IMR-90 (cell line): ENCODE measurements around the gene SPAST. TPM values are rescaled to one million over a fixed set of nuclear protein-coding genes. Genes with fewer than 3 reads are reported as not detected.
"Not testable (repeated sequence)": the region's sequence is repeated elsewhere in the genome, so short reads cannot be mapped to it uniquely, and the experiment has no call there.

Experiments used
- ATAC-seq: fragments of 200-7000 bp; cut with Tn5 transposase; 2 replicates; pipeline ENCODE4 v1.9.1; 2020; ENCODE audit warnings: low read depth, mild to moderate bottlenecking, moderate library complexity
- BruUV-seq: library from RNA; stranded (reverse); fragments of 400-500 nt; replicated peaks from 2 replicates; lab custom pipeline; 2021; lab: Mats Ljungman, UMichigan
- CTCF ChIA-PET: fragments of 300-600 bp; formaldehyde crosslinking; extraction: SDS; loops from one replicate; lab custom pipeline; 2021; ENCODE audit warnings: antibody characterized with exemption; lab: Yijun Ruan, JAX
- POLR2A ChIA-PET: fragments of 300-600 bp; sonication (Branson Sonifier 250); formaldehyde crosslinking; loops from one replicate; lab custom pipeline; 2022; ENCODE audit warnings: antibody characterized with exemption; ENCODE audit not compliant: unreplicated experiment; lab: Charles Lee
- DNase-seq: peaks from one replicate; pipeline ENCODE4 v3.0.0; 2013
- H2AFZ ChIP-seq: replicated peaks from 2 replicates; pipeline ENCODE3; 2013; ENCODE audit warnings: low read length, mild to moderate bottlenecking; ENCODE audit not compliant: poor library complexity
- H2AK5ac ChIP-seq: 2 replicates; pipeline ENCODE4 v1.6.1; 2013; ENCODE audit warnings: low read depth, low read length, inconsistent platforms
- H2AK9ac ChIP-seq: replicated peaks from 2 replicates; pipeline ENCODE3; 2013; ENCODE audit warnings: mild to moderate bottlenecking, low read depth, low read length, moderate library complexity; ENCODE audit not compliant: poor library complexity
- H2BK120ac ChIP-seq: 2 replicates; pipeline ENCODE4 v1.6.1; 2013; ENCODE audit warnings: low read depth, low read length, inconsistent platforms
- H2BK15ac ChIP-seq: 3 replicates; pipeline ENCODE4 v1.6.1; 2013; ENCODE audit warnings: low read depth, low read length, inconsistent platforms
- H2BK20ac ChIP-seq: 2 replicates; pipeline ENCODE4 v1.6.1; 2013; ENCODE audit warnings: low read depth, mild to moderate bottlenecking, inconsistent platforms, low read length, moderate library complexity
- H2BK5ac ChIP-seq: 2 replicates; pipeline ENCODE4 v1.6.1; 2013; ENCODE audit warnings: mild to moderate bottlenecking, low read depth, low read length, inconsistent platforms; ENCODE audit not compliant: poor library complexity, severe bottlenecking
- H3K14ac ChIP-seq: replicated peaks from 2 replicates; pipeline ENCODE4 v1.6.1; 2013; ENCODE audit warnings: low read depth, low read length, inconsistent platforms
- H3K18ac ChIP-seq: 2 replicates; pipeline ENCODE4 v1.6.1; 2013; ENCODE audit warnings: low read depth, low read length, control low read depth
- H3K23ac ChIP-seq: 2 replicates; pipeline ENCODE4 v1.6.1; 2013; ENCODE audit warnings: low read depth, low read length, inconsistent platforms
- H3K27ac ChIP-seq: 2 replicates; pipeline ENCODE4 v1.5.1; 2013; ENCODE audit warnings: mild to moderate bottlenecking, control low read depth, low read length; ENCODE audit not compliant: insufficient read depth
- H3K27me3 ChIP-seq: 2 replicates; pipeline ENCODE4 v1.6.1; 2013; ENCODE audit warnings: low read length; ENCODE audit not compliant: control insufficient read depth, insufficient read depth
- H3K36me3 ChIP-seq: 2 replicates; pipeline ENCODE4 v1.6.1; 2013; ENCODE audit warnings: low read length, mixed read lengths; ENCODE audit not compliant: control insufficient read depth, insufficient read depth
- H3K4ac ChIP-seq: 2 replicates; pipeline ENCODE4 v1.6.1; 2013; ENCODE audit warnings: low read depth, low read length, inconsistent platforms
- H3K4me1 ChIP-seq: 2 replicates; pipeline ENCODE4 v1.6.1; 2013; ENCODE audit warnings: low read length, mixed read lengths; ENCODE audit not compliant: control insufficient read depth, insufficient read depth
- H3K4me2 ChIP-seq: 2 replicates; pipeline ENCODE4 v1.6.1; 2013; ENCODE audit warnings: low read depth, mild to moderate bottlenecking, control low read depth, low read length, moderate library complexity
- H3K4me3 ChIP-seq: 2 replicates; pipeline ENCODE4 v1.5.1; 2013; ENCODE audit warnings: low read depth, mild to moderate bottlenecking, control low read depth, low read length, moderate library complexity; ENCODE audit not compliant: insufficient read depth
- H3K56ac ChIP-seq: 2 replicates; pipeline ENCODE4 v1.6.1; 2013; ENCODE audit warnings: low read length, inconsistent platforms; ENCODE audit not compliant: insufficient read depth; ENCODE audit errors: extremely low read depth
- H3K79me1 ChIP-seq, 2 experiments: 2 replicates each; pipeline ENCODE4 v1.6.1; 2013; ENCODE audit warnings: low read length in 2 of 2, inconsistent platforms in 1 of 2, low read depth in 1 of 2
- H3K9ac ChIP-seq: 2 replicates; pipeline ENCODE4 v1.6.1; 2013; ENCODE audit warnings: low read depth, low read length, control low read depth
- H3K9me1 ChIP-seq: 2 replicates; pipeline ENCODE4 v1.6.1; 2013; ENCODE audit warnings: low read length, inconsistent platforms; ENCODE audit not compliant: insufficient read depth
- H3K9me3 ChIP-seq: 2 replicates; pipeline ENCODE4 v1.6.1; 2013; ENCODE audit warnings: low read length; ENCODE audit not compliant: control insufficient read depth, insufficient read depth
- H4K20me1 ChIP-seq: 2 replicates; pipeline ENCODE4 v1.6.1; 2013; ENCODE audit warnings: low read length, inconsistent platforms; ENCODE audit not compliant: insufficient read depth
- H4K5ac ChIP-seq: 2 replicates; pipeline ENCODE4 v1.6.1; 2013; ENCODE audit warnings: mild to moderate bottlenecking, low read depth, low read length, control low read depth
- H4K8ac ChIP-seq, 2 experiments: 2 replicates each; pipeline ENCODE4 v1.6.1; 2013; ENCODE audit warnings: low read depth in 2 of 2, low read length in 2 of 2, control low read depth in 1 of 2, inconsistent platforms in 1 of 2
- H4K91ac ChIP-seq: 2 replicates; pipeline ENCODE4 v1.6.1; 2013; ENCODE audit warnings: low read depth, low read length, inconsistent platforms; ENCODE audit not compliant: insufficient read depth
- BHLHE40 ChIP-seq: fragments of 150-350 bp; IDR thresholded peaks from 2 replicates; pipeline ENCODE4 v1.6.1; 2016; ENCODE audit warnings: mild to moderate bottlenecking, low read depth, low read length
- FOS ChIP-seq: fragments of 150-350 bp; IDR thresholded peaks from 2 replicates; pipeline ENCODE4 v1.6.1; 2016; ENCODE audit warnings: low read depth, low read length
- MAZ ChIP-seq: IDR thresholded peaks from 2 replicates; pipeline ENCODE4 v1.6.1; 2012; ENCODE audit warnings: low read depth, mild to moderate bottlenecking, low read length, improper control_type of control experiment, moderate library complexity, borderline replicate concordance
- MXI1 ChIP-seq: IDR thresholded peaks from 2 replicates; pipeline ENCODE4 v1.6.1; 2012; ENCODE audit warnings: low read depth, mild to moderate bottlenecking, low read length, moderate library complexity, borderline replicate concordance
- WGBS, 2 experiments: methylation state at CpG; one replicate each; pipeline versions ENCODE4 v1.1.5 to v1.1.7; 2013; ENCODE audit warnings: missing lambda C conversion rate in 2 of 2; ENCODE audit not compliant: insufficient read length in 1 of 2; ENCODE audit errors: extremely low coverage in 2 of 2; 5-methylcytosine and 5-hydroxymethylcytosine counted together
- dilution Hi-C: fragments of 300-500 bp; cut with HindIII; formaldehyde crosslinking; loops from one replicate; pipeline ENCODE4 v1.14.3; 2018; ENCODE audit warnings: low sequenced_read_pairs; ENCODE audit not compliant: unreplicated experiment
- in situ Hi-C: fragments of 300-500 bp; cut with MboI; formaldehyde crosslinking; loops from 3 replicates; pipeline ENCODE4 v1.14.3; 2019; ENCODE audit warnings: low sequenced_read_pairs, inconsistent platforms, mixed read lengths
- intact Hi-C: fragments of 100-400 bp; cut with micrococcal nuclease; formaldehyde crosslinking; loops from 2 replicates; pipeline ENCODE4 v1.10.0; 2022
- polyA plus RNA-seq, 3 experiments: library from polyadenylated mRNA; depleted of rRNA; stranded (reverse); fragments of >200 nt; gene quantifications; 2 replicates each; pipeline ENCODE4 v1.2.3, GENCODE V29; 2012; ENCODE audit warnings: low replicate concordance in 1 of 3
- total RNA-seq: library from RNA; depleted of rRNA; stranded (reverse); fragments of >200 nt; gene quantifications from 2 replicates; pipeline ENCODE4 v1.2.3, GENCODE V29; 2012

The SPAST gene
- total and polyA plus RNA-seq, 2 of the 4 experiments (the other 2 are of a cell fraction) = 5.3 to 14.5 TPM

DNA sequence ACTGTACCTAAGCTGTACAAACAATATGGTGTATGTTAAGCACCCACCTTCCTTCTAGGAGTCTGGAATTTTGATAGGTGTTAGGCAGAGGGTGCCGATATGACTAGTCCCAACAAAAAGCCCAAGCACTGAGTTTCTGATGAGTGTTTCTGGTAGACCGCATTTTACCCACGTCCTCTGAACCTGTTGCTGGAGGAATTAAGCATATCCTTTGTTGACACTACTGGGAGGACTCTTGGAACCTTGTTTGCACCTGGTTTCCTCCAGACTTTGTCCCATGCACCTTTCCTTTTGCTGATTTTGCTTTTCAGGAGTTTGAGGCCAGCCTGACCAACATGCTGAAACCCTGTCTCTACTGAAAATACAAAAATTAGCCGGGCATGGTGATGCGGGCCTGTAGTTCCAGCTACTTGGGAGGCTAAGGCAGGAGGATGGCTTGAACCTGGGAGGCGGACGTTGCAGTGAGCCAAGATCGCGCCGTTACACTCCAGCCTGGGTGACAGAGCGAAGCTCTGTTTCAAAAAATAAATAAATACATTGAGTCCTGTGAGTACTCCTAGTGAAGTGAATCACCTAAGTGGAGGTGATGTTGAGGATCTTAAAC, 11.4 kb upstream of the SPAST start:
- ChIA-PET POLR2A (no interaction called here), CTCF (no interaction called here)
- Histone ChIP-seq H2AK5ac (no peak overlapping the region), H3K4me1 (no peaks in the 10 kb centered on the region), H2BK15ac (no peak overlapping the region), H3K79me1 (no peaks in the 10 kb centered on the region), H3K23ac (no peak overlapping the region), H3K9me3 (no peaks in the 10 kb centered on the region), H4K91ac (no peak overlapping the region), H2AFZ (no peak overlapping the region), H3K9ac (no peak overlapping the region), H4K5ac (no peak overlapping the region), H3K4me3 (no peak overlapping the region), H3K14ac (no peak overlapping the region), H3K27me3 (no peaks in the 10 kb centered on the region), H3K4me2 (no peak overlapping the region), H2BK20ac (no peak overlapping the region), H3K27ac (no peak overlapping the region), H3K9me1 (no peaks in the 10 kb centered on the region), H2BK120ac (no peak overlapping the region), H4K20me1 (no peaks in the 10 kb centered on the region), H2AK9ac (no peak overlapping the region), H2BK5ac (no peak overlapping the region), H3K4ac (no peak overlapping the region), H3K56ac (no peak overlapping the region), H3K36me3 (no peaks in the 10 kb centered on the region), H3K18ac (no peak overlapping the region), H4K8ac (no peak overlapping the region)
- ATAC-seq (no peak), DNase-seq (no peak)
- dilution Hi-C loops = no loop called here
- in situ Hi-C loops = no loop called here
- TF ChIP-seq BHLHE40 = no peak
- no peak for TF ChIP-seq MXI1
- no peak for TF ChIP-seq FOS
- no peak for TF ChIP-seq MAZ
- intact Hi-C loops = no loop called here
- no TSS peak for BruUV-seq
- 91% methylated on average over 3 of the region's 11 CpGs; no CpG with 5 or more reads in 1 of the 2 experiments for WGBS, 2 experiments

DNA sequence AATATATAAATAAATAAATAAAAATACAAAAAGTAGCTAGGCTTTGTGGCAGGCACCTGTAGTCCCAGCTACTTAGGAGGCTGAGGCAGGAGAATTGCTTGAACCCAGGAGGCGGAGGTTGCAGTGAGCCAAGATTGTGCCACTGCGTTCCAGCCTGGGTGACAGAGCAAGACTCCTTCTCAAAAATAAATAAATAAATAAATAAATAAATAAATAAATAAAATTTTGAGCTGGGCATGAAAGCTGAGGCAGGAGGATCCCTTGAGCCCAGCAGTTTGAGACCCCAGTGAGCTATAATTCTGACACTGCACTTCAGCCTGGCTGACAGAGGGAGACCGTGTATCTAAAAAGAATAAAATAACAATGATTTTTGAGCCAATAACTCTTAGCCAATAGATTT, 8.8 kb upstream of the SPAST start:
- H3K27ac ChIP-seq, H3K9ac ChIP-seq, H3K36me3 ChIP-seq, H2BK15ac ChIP-seq, ATAC-seq, H3K14ac ChIP-seq, H3K9me1 ChIP-seq, H2AK9ac ChIP-seq, H3K27me3 ChIP-seq, H3K18ac ChIP-seq, BruUV-seq, H2AK5ac ChIP-seq, H3K23ac ChIP-seq, H3K4me3 ChIP-seq, H2BK5ac ChIP-seq, dilution Hi-C loops, H4K8ac ChIP-seq, DNase-seq, H4K20me1 ChIP-seq, H4K5ac ChIP-seq, H3K56ac ChIP-seq, H3K4me2 ChIP-seq, intact Hi-C loops, H4K91ac ChIP-seq, H2BK20ac ChIP-seq, H2AFZ ChIP-seq, in situ Hi-C loops, H3K79me1 ChIP-seq, H3K4me1 ChIP-seq, H3K4ac ChIP-seq, H2BK120ac ChIP-seq, H3K9me3 ChIP-seq: not testable (repeated sequence)
- WGBS, 2 experiments = no CpG with 5 or more reads among the region's 3 CpGs
- ChIA-PET CTCF (interaction anchor here (0.9 to 1.6 kb wide), 3 partner anchors 9 to 325 kb away, joined by 3 to 6 read pairs (median 3); partner anchors contain the start of genes DPY30 and SPAST), POLR2A (interaction anchor here (0.6 kb wide), 1 partner anchor 8 kb away, joined by 3 read pairs; no protein-coding TSS in a partner anchor)
